TTC549 (cell line): ENCODE measurements around the gene BCKDHA.
"Not testable (repeated sequence)": the region's sequence is repeated elsewhere in the genome, so short reads cannot be mapped to it uniquely, and the experiment has no call there.

Experiments
- FAIRE-seq: peaks from 2 replicates; lab custom pipeline; 2012; peaks lifted over from hg19 to GRCh38; lab: Jason Lieb, UNC

The BCKDHA gene

GRCh38 chr19:41407271-41407670 lies 9.7 kb downstream of the BCKDHA start:
- no peak for FAIRE-seq

- FAIRE-seq, result no peak
Observed at GRCh38 chr19:41408256-41408655, 10.6 kb downstream of the BCKDHA start.

DNA sequence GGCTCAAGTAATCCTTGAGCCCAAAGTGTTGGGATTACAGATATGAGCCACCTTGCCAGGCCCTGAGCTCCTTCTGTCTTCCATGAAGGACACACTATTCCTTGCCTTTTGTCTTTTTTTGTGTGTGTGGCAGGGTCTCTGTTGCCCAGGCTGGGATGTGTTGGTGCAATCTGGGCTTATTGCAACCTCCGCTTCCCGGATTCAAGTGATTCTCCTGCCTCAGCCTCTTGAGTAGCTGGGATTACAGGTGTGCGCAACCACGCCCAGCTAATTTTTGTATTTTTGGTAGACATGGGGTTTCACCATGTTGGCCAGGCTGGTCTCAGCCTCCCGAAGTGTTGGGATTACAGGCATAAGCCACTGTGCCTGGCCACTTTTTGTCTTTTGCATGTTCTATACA lies 11.2 kb downstream of the BCKDHA start:
- FAIRE-seq, result not testable (repeated sequence)

- no peak for FAIRE-seq
Observed at GRCh38 chr19:41409288-41409687, 11.7 kb downstream of the BCKDHA start.

DNA sequence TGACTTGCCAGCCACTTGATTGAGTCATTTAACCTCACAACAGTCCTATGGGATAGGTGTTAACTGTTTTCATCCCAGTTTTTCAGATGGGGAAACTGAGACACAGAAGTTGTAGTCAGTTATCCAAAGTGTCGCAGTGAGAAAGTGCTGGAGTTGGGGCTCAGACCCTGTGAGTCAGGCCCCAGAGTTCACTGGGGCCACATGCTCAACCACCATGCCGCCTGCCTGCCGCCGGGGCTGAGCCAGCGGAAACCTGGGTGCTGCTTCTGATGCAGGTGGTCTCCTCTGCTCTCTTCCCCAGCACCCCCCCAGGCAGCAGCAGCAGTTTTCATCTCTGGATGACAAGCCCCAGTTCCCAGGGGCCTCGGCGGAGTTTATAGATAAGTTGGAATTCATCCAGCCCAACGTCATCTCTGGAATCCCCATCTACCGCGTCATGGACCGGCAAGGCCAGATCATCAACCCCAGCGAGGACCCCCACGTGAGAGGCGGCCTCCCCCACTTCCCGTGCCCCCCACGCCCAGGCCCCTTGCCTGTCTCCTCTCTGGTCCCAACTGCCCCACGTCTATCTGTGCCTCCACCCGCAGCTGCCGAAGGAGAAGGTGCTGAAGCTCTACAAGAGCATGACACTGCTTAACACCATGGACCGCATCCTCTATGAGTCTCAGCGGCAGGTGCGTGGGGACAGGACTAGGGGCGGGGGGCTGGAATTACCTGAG lies 12.9 kb downstream of the BCKDHA start:
- no peak for FAIRE-seq

DNA sequence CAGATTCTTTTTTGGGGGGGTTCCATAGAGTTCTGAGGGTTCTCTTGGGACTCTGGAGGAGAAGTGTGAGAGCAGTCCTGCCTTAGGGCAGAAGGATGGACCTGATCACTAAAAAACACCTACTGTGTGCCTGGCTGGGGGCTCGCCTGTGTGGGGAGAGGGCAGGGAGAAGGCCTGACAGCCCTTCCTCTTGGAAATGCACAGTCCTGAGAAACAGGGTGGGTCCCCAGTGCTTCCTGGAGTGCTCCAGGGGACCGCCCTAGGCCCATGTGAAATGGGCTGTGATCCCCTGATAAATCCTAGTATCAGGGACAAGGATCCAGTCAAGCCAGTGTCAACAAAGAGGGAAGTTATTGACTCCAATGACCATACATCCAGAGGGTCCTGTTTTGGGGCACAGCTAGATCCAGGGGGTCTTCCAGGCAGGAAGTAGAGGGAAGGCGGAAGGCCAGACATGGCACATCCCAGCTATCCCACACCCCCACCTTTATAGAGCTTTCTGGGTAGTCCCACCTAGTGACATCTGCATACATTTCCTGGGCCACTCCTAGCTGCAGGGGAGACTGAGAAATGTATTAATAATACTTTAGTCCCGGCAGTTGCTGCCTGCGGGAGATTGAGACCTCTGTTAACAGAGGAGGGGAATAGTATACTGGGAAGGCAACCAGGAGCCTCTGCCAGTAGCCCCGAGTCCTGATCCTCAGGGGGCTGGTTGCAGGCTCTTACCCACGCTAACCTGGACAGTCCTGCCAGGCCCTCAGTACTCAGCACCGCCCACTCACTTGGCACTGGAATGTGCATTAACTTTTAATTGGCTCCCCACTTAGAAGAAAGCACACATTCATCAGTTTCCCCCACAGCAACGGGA lies 13.7 kb downstream of the BCKDHA start:
- FAIRE-seq, result no peak

DNA sequence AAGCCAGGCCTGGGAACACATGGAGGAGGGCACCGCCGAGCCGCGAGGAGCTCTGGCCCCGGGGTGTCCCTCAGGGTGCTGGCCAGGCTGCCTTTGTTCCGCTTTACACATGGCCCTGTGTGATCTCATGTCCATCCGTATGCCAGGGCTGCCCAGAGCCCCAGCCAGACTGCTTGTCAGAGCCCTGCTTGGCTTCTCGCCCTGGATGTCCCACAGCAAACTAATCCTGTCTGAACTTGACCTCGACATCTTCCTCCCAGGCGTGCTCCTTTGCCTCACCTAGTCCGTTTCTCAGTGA lies 14.3 kb downstream of the BCKDHA start:
- no peak for FAIRE-seq

GRCh38 chr19:41412953-41413352 lies 15.3 kb downstream of the BCKDHA start:
- FAIRE-seq, result no peak

DNA sequence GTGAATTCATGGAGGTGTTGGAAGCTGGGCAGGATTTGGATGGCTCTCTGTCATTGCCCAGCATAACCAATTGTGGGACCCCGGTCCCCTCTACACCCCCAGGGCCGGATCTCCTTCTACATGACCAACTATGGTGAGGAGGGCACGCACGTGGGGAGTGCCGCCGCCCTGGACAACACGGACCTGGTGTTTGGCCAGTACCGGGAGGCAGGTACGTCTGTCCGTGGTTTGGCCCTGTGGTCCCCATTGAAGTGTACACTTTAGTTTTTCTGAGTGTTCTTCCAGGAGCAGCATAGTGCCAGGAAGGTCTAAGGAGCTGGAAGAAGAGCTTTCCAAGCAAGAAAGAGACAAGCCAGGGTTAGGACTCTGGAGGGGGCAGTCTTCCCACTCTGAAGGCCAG lies 16.3 kb downstream of the BCKDHA start:
- FAIRE-seq, result no peak

DNA sequence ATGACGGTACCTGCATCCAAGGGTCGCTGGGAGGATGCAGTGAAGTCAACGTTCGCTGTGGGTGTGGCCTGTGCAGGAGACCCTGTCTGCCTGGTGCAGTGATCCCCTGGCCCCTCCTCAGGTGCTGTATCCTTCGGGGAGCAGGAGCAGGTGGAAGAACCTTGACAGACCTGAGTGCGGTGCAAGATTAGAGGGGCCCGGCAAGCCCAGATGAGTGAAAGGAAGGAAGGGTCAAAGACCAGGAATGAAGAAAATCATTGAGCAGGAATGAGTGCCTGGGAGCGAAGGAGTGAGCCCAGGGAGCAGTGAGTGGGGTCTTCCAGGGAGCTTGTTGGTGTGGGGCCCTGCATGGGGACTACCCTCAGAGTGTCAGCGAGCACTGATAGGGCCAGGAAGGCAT lies 16.8 kb downstream of the BCKDHA start:
- no peak for FAIRE-seq

DNA sequence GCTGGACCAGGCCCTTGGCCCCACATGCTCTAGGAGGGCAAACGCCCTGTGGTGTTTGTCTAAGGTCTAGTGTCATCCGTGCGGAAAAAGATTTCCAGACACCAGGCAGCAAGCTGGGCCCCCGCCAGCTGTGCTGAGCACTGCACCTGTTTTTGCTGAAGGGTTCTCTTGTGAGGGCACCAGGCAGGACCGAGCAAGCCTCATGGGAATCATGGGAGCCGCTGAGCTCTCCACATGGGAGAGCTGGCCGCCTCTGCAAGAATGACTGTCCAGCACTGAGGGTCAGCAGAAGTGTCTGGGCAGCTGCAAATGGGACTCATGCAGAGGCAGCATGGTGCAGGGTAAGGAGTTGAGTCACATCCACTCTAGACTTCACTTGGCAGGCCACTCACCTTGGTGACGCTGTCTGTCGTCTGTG lies 17.5 kb downstream of the BCKDHA start:
- FAIRE-seq, result no peak

DNA sequence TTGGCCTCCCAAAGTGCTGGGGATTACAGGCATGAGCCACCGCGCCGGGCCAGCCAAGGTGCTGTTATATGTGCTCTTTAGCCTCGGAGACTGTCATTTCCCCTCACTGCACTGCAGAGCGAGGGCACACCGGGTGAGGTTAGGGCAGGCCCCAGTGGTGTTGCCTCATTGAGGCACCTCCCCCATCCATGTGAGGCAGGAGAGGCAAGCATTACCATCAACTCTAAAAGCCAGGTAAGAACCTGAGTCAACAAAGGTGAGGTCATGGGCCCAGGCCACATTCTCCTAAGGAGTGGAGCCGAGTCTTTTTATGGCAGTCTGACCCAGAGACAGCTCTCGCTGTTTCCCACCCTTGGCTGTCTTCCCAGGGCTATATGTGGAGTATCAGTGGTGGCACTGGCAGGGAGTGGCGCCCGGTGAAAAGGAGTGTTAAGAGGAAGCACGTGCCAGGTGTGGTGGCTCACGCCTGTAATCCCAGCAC lies 18.6 kb downstream of the BCKDHA start:
- no peak for FAIRE-seq

GRCh38 chr19:41420101-41420880 lies 22.7 kb downstream of the BCKDHA start:
- FAIRE-seq, result no peak

- FAIRE-seq, result no peak
Observed at GRCh38 chr19:41421314-41421713, 23.7 kb downstream of the BCKDHA start.

GRCh38 chr19:41421973-41422372 lies 24.4 kb downstream of the BCKDHA start:
- no peak for FAIRE-seq

- no peak for FAIRE-seq
Observed at GRCh38 chr19:41422456-41422855, 24.8 kb downstream of the BCKDHA start.

DNA sequence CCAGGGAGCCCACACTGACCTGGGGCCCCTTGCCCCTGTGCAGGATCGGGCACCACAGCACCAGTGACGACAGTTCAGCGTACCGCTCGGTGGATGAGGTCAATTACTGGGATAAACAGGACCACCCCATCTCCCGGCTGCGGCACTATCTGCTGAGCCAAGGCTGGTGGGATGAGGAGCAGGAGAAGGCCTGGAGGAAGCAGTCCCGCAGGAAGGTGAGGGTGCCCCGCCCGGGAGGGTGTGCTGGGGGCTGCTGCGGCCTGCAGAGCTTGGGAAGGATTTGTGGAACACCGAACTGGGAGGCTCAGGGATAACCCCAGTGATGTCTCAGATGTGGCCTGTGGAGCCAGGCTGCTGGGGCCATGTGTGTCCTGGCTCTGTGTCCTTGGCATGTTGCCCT lies 25.3 kb downstream of the BCKDHA start:
- no peak for FAIRE-seq

- FAIRE-seq, result no peak
Observed at GRCh38 chr19:41424335-41425173, 26.9 kb downstream of the BCKDHA start.

DNA sequence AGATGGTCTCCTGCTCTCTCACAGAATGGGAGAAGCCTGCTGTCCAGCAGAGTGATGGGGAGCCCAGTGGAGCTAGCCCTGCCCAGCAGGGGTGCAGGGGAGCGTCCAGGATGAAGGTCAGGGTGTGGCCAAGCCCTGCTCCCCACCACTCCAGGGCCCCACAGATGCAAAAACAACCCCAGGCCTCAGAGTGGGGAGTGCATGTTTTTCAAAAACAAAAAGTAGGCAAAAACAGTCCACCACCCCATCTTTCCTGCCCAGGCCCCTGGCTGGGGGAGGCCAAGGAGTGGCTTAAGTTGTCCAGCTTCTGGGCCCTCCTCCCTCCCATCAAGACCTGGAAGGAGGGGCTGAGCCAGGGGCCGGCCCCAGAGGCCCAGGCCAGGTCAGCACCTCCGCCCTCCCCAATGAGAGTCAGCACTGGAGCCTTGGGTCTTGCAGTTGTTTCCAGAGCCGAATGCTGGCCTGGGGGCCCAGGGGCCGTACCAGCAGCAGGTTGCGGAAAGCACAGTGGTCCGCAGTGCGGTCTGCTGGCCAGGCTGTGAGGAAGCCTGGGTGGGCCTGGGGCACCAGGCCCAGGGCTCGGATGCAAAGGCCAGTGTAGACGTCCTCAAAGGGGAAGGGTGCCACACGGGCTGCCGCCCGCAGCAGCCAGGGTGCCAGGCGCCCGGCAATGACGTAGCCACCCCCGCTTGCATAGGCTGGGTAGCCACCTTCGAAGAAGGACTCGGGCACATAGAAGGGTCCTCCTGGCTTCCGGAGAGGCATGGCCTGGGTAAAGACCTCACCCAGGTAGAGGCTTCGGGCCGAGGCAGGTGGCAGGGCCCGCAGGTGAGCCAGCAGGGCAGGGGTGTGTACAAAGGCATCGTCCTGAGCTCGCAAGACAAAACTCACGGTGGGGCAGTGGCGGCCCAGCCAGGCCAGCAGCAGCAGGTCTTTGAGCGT lies 27.8 kb downstream of the BCKDHA start:
- no peak for FAIRE-seq

DNA sequence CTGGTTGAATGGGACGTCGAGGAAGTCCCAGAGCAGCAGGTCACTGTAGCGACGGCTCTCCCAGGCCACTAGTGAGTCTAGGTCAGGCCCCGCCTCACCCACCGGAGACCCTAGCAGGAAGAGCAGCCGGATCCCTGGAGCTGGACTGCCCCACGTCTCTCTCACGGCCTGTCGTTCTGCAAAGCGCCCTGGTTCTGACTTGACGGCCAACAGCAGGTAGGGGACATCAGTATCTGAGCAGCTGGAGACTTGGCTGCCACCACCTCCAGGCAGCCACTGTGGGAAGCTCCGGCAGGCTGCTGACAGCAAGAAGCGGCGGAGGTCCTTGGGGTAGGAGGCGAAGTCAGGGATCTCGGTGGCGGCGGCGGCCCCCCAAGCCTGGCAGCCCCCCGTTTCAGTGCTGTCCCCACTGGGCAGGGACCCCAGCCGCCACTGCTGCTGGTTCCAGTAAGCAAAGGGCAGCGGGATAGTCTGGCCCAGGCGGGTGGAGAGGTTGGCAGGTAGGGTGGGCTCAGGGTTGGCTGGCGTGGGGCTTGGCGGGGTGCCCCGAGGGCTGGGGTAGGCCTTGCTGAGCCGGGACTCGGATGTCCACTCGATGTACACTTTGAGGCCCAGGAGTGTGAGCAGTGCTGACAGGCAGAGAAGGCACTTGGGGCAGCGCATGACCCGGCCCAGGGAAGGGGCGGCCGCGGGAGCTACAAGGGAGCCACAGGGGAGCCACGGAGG lies 28.7 kb downstream of the BCKDHA start:
- FAIRE-seq, result no peak
